BJ (cell line): ENCODE measurements around the gene RAD51D. TPM values are rescaled to one million over a fixed set of nuclear protein-coding genes. Genes with fewer than 3 reads are reported as not detected.

Experiments used
- CTCF ChIA-PET: fragments of 350-600 bp; formaldehyde crosslinking; extraction: SDS; loops from one replicate; lab custom pipeline; 2021; ENCODE audit warnings: antibody characterized with exemption, inconsistent platforms; lab: Yijun Ruan, JAX
- POLR2A ChIA-PET: fragments of 300-600 bp; sonication (Branson Sonifier 250); formaldehyde crosslinking; extraction: SDS; loops from one replicate; lab custom pipeline; 2021; ENCODE audit warnings: antibody characterized with exemption; lab: Charles Lee
- DNase-seq: peaks from one replicate; pipeline ENCODE4 v3.0.0-alpha.2; 2011; ENCODE audit warnings: low read depth
- H3K27me3 ChIP-seq: 2 replicates; pipeline ENCODE4 v1.6.0; 2011; ENCODE audit warnings: low read length; ENCODE audit not compliant: control insufficient read depth, insufficient read depth
- H3K36me3 ChIP-seq: 2 replicates; pipeline ENCODE4 v1.5.1; 2011; ENCODE audit warnings: low read length; ENCODE audit not compliant: control insufficient read depth, insufficient read depth
- H3K4me3 ChIP-seq: 2 replicates; pipeline ENCODE4 v1.5.1; 2011; ENCODE audit warnings: low read depth, mild to moderate bottlenecking, control low read depth, low read length
- polyA minus RNA-seq: library from RNA; depleted of rRNA, polyadenylated mRNA; stranded (reverse); fragments of >200 nt; gene quantifications from 2 replicates; pipeline ENCODE4 v1.2.3, GENCODE V29; 2011; rRNA and poly(A)+ RNA removed
- polyA plus RNA-seq: library from polyadenylated mRNA; depleted of rRNA; stranded (reverse); fragments of >200 nt; gene quantifications from 2 replicates; pipeline ENCODE4 v1.2.3, GENCODE V29; 2011; rRNA removed
- TF ChIP-seq, protein P1 (sequence below): IDR thresholded peaks from 2 replicates; pipeline ENCODE4 v1.5.1; 2011; ENCODE audit warnings: low read depth, mild to moderate bottlenecking, control low read depth, inconsistent platforms, low read length, moderate library complexity; ENCODE audit not compliant: insufficient read depth

RAD51D gene
- polyA plus RNA-seq (13.1 and 16.1 TPM in 2 replicates), polyA minus RNA-seq (6.8 and 10.7 TPM in 2 replicates)

DNA sequence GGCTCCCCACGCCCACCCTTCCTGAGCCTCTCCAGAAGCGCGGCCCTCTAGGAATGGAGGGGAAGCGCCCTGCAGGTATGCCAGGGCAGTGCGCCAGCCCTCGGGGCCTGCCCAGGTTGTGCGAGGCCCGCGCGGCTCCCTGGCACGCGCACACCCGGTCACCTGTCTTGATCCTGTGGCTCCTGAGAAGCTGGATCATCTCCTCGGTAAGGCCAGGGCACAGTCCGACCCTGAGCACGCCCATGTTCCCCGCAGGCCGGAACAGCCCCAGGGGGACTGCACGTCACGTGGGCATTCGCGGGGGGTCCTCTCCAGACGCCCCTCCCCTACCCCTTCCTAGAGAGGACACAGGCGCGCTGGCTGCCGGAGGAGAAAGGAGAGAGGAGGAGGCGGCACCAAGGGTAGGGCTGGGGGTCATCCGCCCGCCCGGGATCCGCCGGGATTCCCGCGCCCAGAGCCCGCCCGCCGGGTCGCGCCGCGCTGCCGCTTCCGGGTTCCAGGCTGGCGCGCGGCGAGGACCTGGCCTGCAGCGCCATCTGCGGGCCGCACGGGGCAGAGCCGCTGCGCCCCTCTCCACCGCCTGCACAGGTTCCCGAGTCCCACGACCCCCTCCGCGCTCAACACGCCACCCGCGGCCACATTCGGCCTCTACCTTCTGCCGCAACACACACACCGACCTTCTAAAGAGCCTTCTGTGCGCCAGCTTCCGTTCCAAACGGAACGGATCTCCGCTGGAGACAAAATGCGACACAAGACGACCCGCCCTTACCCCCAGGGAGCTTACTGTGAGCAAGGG, at the start of gene RAD51D:
Gene RAD51D, minus strand, starts transcription at position 491 of the 796 bp plus-strand sequence. Its CDS starts 247 bp downstream, at position 244.
- no peaks in the 10 kb centered on the region for H3K36me3 ChIP-seq
- TF ChIP-seq, protein P1, sequence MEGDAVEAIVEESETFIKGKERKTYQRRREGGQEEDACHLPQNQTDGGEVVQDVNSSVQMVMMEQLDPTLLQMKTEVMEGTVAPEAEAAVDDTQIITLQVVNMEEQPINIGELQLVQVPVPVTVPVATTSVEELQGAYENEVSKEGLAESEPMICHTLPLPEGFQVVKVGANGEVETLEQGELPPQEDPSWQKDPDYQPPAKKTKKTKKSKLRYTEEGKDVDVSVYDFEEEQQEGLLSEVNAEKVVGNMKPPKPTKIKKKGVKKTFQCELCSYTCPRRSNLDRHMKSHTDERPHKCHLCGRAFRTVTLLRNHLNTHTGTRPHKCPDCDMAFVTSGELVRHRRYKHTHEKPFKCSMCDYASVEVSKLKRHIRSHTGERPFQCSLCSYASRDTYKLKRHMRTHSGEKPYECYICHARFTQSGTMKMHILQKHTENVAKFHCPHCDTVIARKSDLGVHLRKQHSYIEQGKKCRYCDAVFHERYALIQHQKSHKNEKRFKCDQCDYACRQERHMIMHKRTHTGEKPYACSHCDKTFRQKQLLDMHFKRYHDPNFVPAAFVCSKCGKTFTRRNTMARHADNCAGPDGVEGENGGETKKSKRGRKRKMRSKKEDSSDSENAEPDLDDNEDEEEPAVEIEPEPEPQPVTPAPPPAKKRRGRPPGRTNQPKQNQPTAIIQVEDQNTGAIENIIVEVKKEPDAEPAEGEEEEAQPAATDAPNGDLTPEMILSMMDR, result peak; percentile 70
- DNase-seq, result no peak
- ChIA-PET CTCF (interaction anchor here (0.6 to 7.4 kb wide), 36 partner anchors 9 to 702 kb away, joined by 3 to 90 read pairs (median 5); partner anchors contain the start of genes LIG3 and NLE1), POLR2A (no interaction called here)
- H3K27me3 ChIP-seq, result no peaks in the 10 kb centered on the region
- H3K4me3 ChIP-seq, result peak within 1 kb of the TSS; percentile 71

DNA sequence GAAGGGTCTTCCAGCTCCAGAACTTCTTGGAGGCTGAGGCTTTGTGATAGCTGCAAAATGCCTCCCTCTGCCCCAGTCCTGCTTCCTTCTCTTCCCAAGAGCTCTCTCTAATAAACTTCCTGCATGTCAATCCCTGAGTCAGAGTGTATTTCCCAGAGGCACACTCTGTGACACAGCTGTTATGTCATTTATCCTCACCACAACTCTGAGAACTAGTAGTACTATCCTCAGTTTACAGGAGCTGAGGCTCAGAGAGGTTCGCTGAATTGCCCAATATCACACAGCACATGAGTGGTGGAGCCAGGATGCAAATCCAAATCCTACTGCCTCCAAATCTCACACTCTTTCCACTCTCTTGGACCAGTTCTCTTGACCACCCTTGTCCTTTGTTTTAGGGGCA, 48.0 kb upstream of the RAD51D start:
- POLR2A ChIA-PET, result no interaction called here
- no peak for DNase-seq
- Histone ChIP-seq H3K36me3 (no peaks in the 10 kb centered on the region), H3K27me3 (no peaks in the 10 kb centered on the region), H3K4me3 (no peak overlapping the region)
- TF ChIP-seq, protein P1, result no peak
- CTCF ChIA-PET, result interaction anchor here (0.9 to 4.5 kb wide), 3 partner anchors 357 to 371 kb away, joined by 3 to 16 read pairs (median 4); partner anchors contain the start of gene SLFN12L

DNA sequence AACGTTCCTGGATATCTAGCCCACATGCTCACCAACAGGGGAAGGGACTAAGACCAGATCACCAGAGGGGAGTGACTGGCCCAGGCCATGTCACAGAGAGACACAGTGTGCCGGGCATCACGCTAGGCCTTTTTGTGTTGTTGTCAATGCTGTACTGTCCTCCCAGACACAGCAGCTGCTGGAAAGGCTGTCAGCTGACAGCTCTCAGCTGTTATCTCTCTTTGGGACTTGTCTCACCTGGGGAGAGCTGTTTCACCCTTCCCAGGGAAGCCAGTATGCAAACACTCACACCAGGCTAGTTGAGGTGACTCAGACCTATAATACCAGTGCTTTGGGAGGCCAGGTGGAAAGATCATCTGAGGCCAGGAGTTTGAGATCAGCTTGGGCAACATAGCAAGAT, 47.4 kb upstream of the RAD51D start:
- TF ChIP-seq, protein P1, result no peak
- ChIA-PET CTCF (interaction anchor here (0.9 to 4.5 kb wide), 3 partner anchors 357 to 371 kb away, joined by 3 to 16 read pairs (median 4); partner anchors contain the start of gene SLFN12L), POLR2A (no interaction called here)
- Histone ChIP-seq H3K36me3 (no peaks in the 10 kb centered on the region), H3K4me3 (no peak overlapping the region), H3K27me3 (no peaks in the 10 kb centered on the region)
- no peak for DNase-seq

DNA sequence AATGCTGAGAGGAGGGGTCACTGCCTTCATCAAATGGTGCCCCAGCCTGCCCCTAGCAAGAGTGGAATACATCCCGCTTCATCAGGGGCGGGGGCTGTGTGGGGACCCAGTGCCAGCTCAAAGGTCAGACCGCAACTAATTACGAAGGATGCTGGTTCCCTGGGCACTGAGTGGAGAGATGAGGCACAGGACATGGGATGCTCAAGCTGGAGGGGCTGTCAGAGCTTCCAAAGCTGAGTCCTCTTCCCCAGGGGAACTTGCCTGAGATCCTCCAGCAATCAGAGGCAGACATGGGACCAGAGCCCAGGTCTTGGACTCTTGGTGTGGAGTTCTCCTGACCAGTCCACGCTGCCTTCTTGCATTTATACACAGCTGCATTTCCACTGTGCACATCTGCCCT, 46.9 kb upstream of the RAD51D start:
- Histone ChIP-seq H3K27me3 (no peaks in the 10 kb centered on the region), H3K36me3 (no peaks in the 10 kb centered on the region), H3K4me3 (no peak overlapping the region)
- no peak for DNase-seq
- TF ChIP-seq, protein P1, result no peak
- POLR2A ChIA-PET, result no interaction called here
- CTCF ChIA-PET, result interaction anchor here (1.5 to 4.5 kb wide), 2 partner anchors 367 to 372 kb away, joined by 4 to 16 read pairs; partner anchors contain the start of gene SLFN12L

DNA sequence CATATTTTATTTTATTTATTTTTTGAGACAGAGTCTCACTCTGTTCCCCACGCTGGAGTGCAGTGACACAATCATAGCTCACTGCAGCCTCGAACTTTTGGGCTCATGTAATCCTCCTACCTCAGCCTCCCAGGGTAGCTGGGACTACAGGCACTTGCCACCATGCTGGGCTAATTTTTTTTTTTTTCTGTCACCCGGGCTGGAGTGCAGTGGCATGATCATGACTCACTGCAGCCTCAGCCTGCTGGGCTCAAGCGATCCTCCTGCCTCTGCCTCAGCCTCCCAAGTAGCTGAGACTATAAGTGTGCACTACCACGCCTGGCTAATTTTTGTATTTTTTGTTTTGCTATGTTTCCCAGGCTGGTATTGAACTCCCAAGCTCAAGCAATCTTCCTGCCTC, 45.1 kb upstream of the RAD51D start:
- Histone ChIP-seq H3K27me3 (no peaks in the 10 kb centered on the region; the same call in none of the 2 replicates), H3K36me3 (no peaks in the 10 kb centered on the region), H3K4me3 (no peak overlapping the region)
- ChIA-PET POLR2A (no interaction called here), CTCF (interaction anchor here (1.1 to 4.5 kb wide), 2 partner anchors 12 to 374 kb away, joined by 3 to 16 read pairs; partner anchors contain the start of gene SLFN12L)
- DNase-seq, result no peak
- TF ChIP-seq, protein P1, result no peak
